Measurements from ENCODE around the gene HDAC4. TPM values are rescaled to one million over a fixed set of nuclear protein-coding genes. Genes with fewer than 3 reads are reported as not detected.

HDAC4 gene
- total RNA-seq, 4 donors from 2014 or later: 68.0 to 123 (median 86.5) TPM

DNA sequence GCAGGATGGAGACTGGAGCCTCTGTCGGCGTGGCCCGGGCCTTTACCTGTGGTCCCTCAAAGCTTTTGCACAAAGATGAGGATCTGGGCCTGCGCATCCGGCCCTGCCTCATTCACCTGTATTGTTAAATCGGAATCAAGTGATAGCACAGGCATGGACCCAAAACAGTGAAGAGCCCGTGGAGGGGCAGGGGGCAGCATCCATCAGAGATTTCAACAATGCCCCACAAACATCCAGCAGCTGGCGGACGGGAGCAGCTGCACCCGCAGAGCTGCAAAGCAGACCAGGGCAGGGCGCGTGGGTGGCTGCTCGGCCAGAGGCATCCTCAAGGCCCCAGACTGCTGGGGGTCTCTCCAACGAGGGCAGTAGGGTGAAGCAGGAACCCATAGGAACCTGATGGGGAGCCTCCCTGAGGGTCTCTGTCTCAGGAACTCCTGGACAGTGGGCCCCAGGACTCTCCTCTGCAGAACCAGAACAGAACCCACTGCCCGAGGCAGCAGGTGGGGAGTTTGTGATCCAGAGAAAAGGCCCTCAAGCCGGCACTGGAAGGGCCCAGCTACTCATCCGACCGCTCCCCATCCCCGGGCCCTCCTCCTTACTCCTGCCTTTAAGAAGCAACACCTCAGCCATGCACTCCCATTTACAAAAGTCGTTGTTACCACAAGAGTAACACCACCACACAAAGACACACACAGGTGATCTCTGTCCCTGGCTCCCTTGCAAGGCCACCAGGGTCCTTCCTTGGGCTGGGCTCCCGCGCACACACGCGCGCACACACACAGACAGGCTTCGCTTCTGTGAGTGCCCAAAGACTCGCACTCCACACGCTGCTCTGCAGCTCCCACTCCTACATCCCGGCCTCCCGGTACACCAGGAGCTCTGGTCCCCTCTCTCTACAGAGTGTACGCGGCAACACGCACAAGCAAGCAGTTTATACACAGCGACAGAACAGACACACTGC is 28.8 kb downstream of the HDAC4 start:
- Histone ChIP-seq H3K9me3 (no peaks in the 10 kb centered on the region), H3K4me1 (peaks cover 0 to 9% (median 0%) of the 10 kb centered on the region in 4 donors), H3K4me3 (no peak overlapping the region), H3K36me3 (peaks cover 0 to 30% (median 0%) of the 10 kb centered on the region in 3 donors), H3K27me3 (no peaks in the 10 kb centered on the region), H3K27ac (no peak overlapping the region)
- DNase-seq (ENCODE audit: low spot score in 2 of 2): peak in 1 of 2 donors; percentile 4
- no peak for TF ChIP-seq POLR2A (IDR thresholded peaks at IDR 0.05)
- TF ChIP-seq, protein P1, sequence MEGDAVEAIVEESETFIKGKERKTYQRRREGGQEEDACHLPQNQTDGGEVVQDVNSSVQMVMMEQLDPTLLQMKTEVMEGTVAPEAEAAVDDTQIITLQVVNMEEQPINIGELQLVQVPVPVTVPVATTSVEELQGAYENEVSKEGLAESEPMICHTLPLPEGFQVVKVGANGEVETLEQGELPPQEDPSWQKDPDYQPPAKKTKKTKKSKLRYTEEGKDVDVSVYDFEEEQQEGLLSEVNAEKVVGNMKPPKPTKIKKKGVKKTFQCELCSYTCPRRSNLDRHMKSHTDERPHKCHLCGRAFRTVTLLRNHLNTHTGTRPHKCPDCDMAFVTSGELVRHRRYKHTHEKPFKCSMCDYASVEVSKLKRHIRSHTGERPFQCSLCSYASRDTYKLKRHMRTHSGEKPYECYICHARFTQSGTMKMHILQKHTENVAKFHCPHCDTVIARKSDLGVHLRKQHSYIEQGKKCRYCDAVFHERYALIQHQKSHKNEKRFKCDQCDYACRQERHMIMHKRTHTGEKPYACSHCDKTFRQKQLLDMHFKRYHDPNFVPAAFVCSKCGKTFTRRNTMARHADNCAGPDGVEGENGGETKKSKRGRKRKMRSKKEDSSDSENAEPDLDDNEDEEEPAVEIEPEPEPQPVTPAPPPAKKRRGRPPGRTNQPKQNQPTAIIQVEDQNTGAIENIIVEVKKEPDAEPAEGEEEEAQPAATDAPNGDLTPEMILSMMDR (IDR thresholded peaks at IDR 0.05): no peak
- TF ChIP-seq EP300 (IDR thresholded peaks at IDR 0.05): no peak
- 82 to 84% methylated on average over 33 to 34 of the region's 34 CpGs for WGBS, 2 donors

- H3K27ac ChIP-seq: no peak overlapping the region
- DNase-seq (ENCODE audit: low spot score in 2 of 2): no peak
- H3K27me3 ChIP-seq: no peaks in the 10 kb centered on the region
- peaks cover 0 to 9% (median 0%) of the 10 kb centered on the region in 4 donors for H3K4me1 ChIP-seq
- no peak overlapping the region for H3K4me3 ChIP-seq
- no peaks in the 10 kb centered on the region for H3K9me3 ChIP-seq
- H3K36me3 ChIP-seq: peaks cover 0 to 27% (median 0%) of the 10 kb centered on the region in 3 donors
- 95 to 99% methylated on average over 13 of the region's 13 CpGs for WGBS, 2 donors
- TF ChIP-seq, protein P1 (IDR thresholded peaks at IDR 0.05): no peak
- no peak for TF ChIP-seq EP300 (IDR thresholded peaks at IDR 0.05)
Observed at GRCh38 chr2:239370876-239371725, 29.7 kb downstream of the HDAC4 start.

DNA sequence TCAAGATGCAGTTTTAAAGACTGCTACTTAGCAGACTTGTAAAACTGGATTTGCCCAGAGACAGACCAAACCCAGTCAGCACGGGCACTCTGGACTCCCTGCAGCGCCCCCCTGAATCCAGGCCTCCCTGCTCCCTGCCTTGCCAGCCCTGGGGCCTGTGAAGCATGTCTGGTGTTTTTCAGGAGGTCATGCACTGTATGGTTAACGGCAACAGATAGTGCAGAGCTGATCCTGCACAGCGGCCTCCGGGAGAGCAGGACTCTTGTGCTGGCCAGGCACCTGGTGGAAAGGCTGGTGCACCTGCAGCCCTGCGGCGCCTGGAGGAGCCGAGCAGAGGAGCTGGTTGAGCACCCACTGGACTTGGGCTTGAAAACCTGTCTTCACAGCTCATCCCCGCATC is 30.4 kb downstream of the HDAC4 start:
- WGBS, 2 donors: 96% methylated on average over 3 to 9 of the region's 9 CpGs
- Histone ChIP-seq H3K4me3 (no peak overlapping the region), H3K36me3 (peaks cover 0 to 21% (median 0%) of the 10 kb centered on the region in 3 donors), H3K27ac (peak overlapping the region in 1 of 4 donors; percentile 23), H3K27me3 (no peaks in the 10 kb centered on the region), H3K9me3 (no peaks in the 10 kb centered on the region), H3K4me1 (peaks cover 0 to 9% (median 0%) of the 10 kb centered on the region in 4 donors)
- no peak for DNase-seq (ENCODE audit: low spot score in 2 of 2)
- TF ChIP-seq, protein P1 (IDR thresholded peaks at IDR 0.05): no peak
- TF ChIP-seq POLR2A (IDR thresholded peaks at IDR 0.05) (no peak), EP300 (IDR thresholded peaks at IDR 0.05) (no peak)

- peak overlapping the region in 1 of 4 donors; percentile 23 for H3K27ac ChIP-seq
- H3K4me1 ChIP-seq: peaks cover 0 to 9% (median 0%) of the 10 kb centered on the region in 4 donors
- TF ChIP-seq EP300 (IDR thresholded peaks at IDR 0.05): peak in 1 of 2 donors; percentile 18
- no peak for TF ChIP-seq POLR2A (IDR thresholded peaks at IDR 0.05)
- TF ChIP-seq, protein P1 (IDR thresholded peaks at IDR 0.05): no peak
- H3K36me3 ChIP-seq: peaks cover 0 to 15% (median 0%) of the 10 kb centered on the region in 3 donors
- H3K9me3 ChIP-seq: no peaks in the 10 kb centered on the region
- 77 to 84% methylated on average over 17 to 20 of the region's 20 CpGs for WGBS, 2 donors
- H3K4me3 ChIP-seq: no peak overlapping the region
- peak in 1 of 2 donors; percentile 13 for DNase-seq (ENCODE audit: low spot score in 2 of 2)
- H3K27me3 ChIP-seq: no peaks in the 10 kb centered on the region
Observed at GRCh38 chr2:239369631-239370161, 31.1 kb downstream of the HDAC4 start.

Data from tibial nerve (tissue), 4 donors.